Ishikawa (cell line): ENCODE measurements around the gene PITPNC1.

Experiments used
- CEBPB ChIP-seq: IDR thresholded peaks from 2 replicates; pipeline ENCODE4 v1.6.1; 2012
- CREB1 ChIP-seq: IDR thresholded peaks from 2 replicates; pipeline ENCODE4 v1.6.1; 2012; ENCODE audit warnings: low read depth
- EP300 ChIP-seq: IDR thresholded peaks from 2 replicates; pipeline ENCODE4 v1.6.1; 2012; ENCODE audit warnings: borderline replicate concordance
- NFIC ChIP-seq: IDR thresholded peaks from 2 replicates; pipeline ENCODE4 v1.6.1; 2012
- YY1 ChIP-seq: IDR thresholded peaks from 2 replicates; pipeline ENCODE4 v1.6.1; 2012; ENCODE audit warnings: low read depth
- TF ChIP-seq, protein P1 (sequence below): IDR thresholded peaks from 2 replicates; pipeline ENCODE4 v1.6.1; 2012; ENCODE audit warnings: low read depth, mild to moderate bottlenecking
- TF ChIP-seq, protein P2 (sequence below): IDR thresholded peaks from 2 replicates; pipeline ENCODE4 v1.6.1; 2012

- TF ChIP-seq EP300 (no peak), YY1 (no peak), CREB1 (no peak), NFIC (no peak), CEBPB (no peak)
- TF ChIP-seq, protein P1, sequence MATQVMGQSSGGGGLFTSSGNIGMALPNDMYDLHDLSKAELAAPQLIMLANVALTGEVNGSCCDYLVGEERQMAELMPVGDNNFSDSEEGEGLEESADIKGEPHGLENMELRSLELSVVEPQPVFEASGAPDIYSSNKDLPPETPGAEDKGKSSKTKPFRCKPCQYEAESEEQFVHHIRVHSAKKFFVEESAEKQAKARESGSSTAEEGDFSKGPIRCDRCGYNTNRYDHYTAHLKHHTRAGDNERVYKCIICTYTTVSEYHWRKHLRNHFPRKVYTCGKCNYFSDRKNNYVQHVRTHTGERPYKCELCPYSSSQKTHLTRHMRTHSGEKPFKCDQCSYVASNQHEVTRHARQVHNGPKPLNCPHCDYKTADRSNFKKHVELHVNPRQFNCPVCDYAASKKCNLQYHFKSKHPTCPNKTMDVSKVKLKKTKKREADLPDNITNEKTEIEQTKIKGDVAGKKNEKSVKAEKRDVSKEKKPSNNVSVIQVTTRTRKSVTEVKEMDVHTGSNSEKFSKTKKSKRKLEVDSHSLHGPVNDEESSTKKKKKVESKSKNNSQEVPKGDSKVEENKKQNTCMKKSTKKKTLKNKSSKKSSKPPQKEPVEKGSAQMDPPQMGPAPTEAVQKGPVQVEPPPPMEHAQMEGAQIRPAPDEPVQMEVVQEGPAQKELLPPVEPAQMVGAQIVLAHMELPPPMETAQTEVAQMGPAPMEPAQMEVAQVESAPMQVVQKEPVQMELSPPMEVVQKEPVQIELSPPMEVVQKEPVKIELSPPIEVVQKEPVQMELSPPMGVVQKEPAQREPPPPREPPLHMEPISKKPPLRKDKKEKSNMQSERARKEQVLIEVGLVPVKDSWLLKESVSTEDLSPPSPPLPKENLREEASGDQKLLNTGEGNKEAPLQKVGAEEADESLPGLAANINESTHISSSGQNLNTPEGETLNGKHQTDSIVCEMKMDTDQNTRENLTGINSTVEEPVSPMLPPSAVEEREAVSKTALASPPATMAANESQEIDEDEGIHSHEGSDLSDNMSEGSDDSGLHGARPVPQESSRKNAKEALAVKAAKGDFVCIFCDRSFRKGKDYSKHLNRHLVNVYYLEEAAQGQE, result no peak
- TF ChIP-seq, protein P2, sequence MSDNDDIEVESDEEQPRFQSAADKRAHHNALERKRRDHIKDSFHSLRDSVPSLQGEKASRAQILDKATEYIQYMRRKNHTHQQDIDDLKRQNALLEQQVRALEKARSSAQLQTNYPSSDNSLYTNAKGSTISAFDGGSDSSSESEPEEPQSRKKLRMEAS, result no peak
These were observed 316.7 kb downstream of the PITPNC1 start for GRCh38 chr17:67693811-67694210.
